ENCODE measurements around the gene BCLAF1. TPM values are rescaled to one million over a fixed set of nuclear protein-coding genes. Genes with fewer than 3 reads are reported as not detected.
A peak's percentile ranks its signal among the peaks of the same experiment; 100 is the strongest.

The BCLAF1 gene
- total and polyA plus RNA-seq, 9 of the 15 experiments (the other 6 are each of a cell fraction or from before 2014, with no cell fraction given): 65.4 to 286 (median 165) TPM

GRCh38 chr6:136289579-136290409 lies at the start of gene BCLAF1 (continued):
- TF ChIP-seq LARP7 (IDR thresholded peaks at IDR 0.05) (peak; percentile 94), ZNF121 (CRISPR knock-in tag; conservative IDR thresholded peaks at IDR 0.05) (no peak), FOXK2 (conservative IDR thresholded peaks at IDR 0.05 in 1 of 2, IDR thresholded peaks at IDR 0.05 in 1 of 2; ENCODE audit: low read depth in 2 of 2) (peak; percentile 62 to 71; a peak in 3 of 4 replicates), CHD2 (IDR thresholded peaks at IDR 0.05; ENCODE audit: low read depth, low read length) (peak; percentile 97), RBM39 (optimal IDR thresholded peaks at IDR 0.05; ENCODE audit: low read depth, low read length) (no peak), ZNF449 (CRISPR knock-in tag; IDR thresholded peaks at IDR 0.05) (peak; percentile 81), ZNF551 (CRISPR knock-in tag; IDR thresholded peaks at IDR 0.05) (no peak), TCFL5 (CRISPR knock-in tag; conservative IDR thresholded peaks at IDR 0.05) (peak; percentile 69; the same call in 1 of the 2 replicates), CBFA2T3 (IDR thresholded peaks at IDR 0.05) (0 out of 2 replicates have a peak, but pooled peaks have one; percentile 21), TAF15 (IDR thresholded peaks at IDR 0.05; ENCODE audit: low read depth, low read length) (no peak; the same call in 1 of the 2 replicates), ZNF134 (CRISPR knock-in tag; conservative IDR thresholded peaks at IDR 0.05) (0 out of 2 replicates have a peak, but pooled peaks have one; percentile 59), PPARD (CRISPR knock-in tag; IDR thresholded peaks at IDR 0.05) (no peak), SMARCA5 (IDR thresholded peaks at IDR 0.05) (no peak), ZNF696 (CRISPR knock-in tag; conservative IDR thresholded peaks at IDR 0.05) (no peak), ETS2 (tag; IDR thresholded peaks at IDR 0.05; ENCODE audit: borderline replicate concordance, poor library complexity, severe bottlenecking) (peak; percentile 98), HSF4 (CRISPR knock-in tag; IDR thresholded peaks at IDR 0.05; ENCODE audit: borderline replicate concordance) (peak; percentile 75; the same call in 1 of the 2 replicates), RERE (CRISPR knock-in tag; IDR thresholded peaks at IDR 0.05; ENCODE audit: borderline replicate concordance) (no peak), MCM5 (IDR thresholded peaks at IDR 0.05; ENCODE audit: low read depth) (no peak), GTF2A2 (tag; IDR thresholded peaks at IDR 0.05) (peak; percentile 62; the same call in 1 of the 2 replicates), EP400 (IDR thresholded peaks at IDR 0.05) (peak; percentile 97), POLR2G (IDR thresholded peaks at IDR 0.05; ENCODE audit: low read depth, low read length) (peak; percentile 96), ZC3H4 (CRISPR knock-in tag; IDR thresholded peaks at IDR 0.05; ENCODE audit: borderline replicate concordance) (peak; percentile 98; the same call in 1 of the 2 replicates), SUPT5H (IDR thresholded peaks at IDR 0.05) (peak; percentile 99)
